ENCODE data around the gene CHRNA4. TPM values are rescaled to one million over a fixed set of nuclear protein-coding genes. Genes with fewer than 3 reads are reported as not detected.

Gene CHRNA4
- total and polyA plus RNA-seq, 2 donors (not counting 1 experiment from before 2014, with no cell fraction given) = not detected

GRCh38 chr20:63318391-63319163, 42.6 kb downstream of the CHRNA4 start:
- H3K4me1 ChIP-seq (ENCODE audit: control insufficient read depth, extremely low read depth, insufficient read depth, low read length) = no peaks in the 10 kb centered on the region
- H3K9ac ChIP-seq (ENCODE audit: insufficient read depth, low read length) = no peak overlapping the region
- no peaks in the 10 kb centered on the region for H3K9me3 ChIP-seq (ENCODE audit: control insufficient read depth, insufficient read depth, low read depth, low read length)
- H3K4me3 ChIP-seq (replicated peaks in 1 of 4; ENCODE audit: control extremely low read depth in 1 of 4, insufficient read depth in 1 of 4, low read depth in 3 of 4, low read length in 4 of 4) = no peak overlapping the region
- no peak for TF ChIP-seq CTCF (conservative IDR thresholded peaks at IDR 0.05 in 1 of 2, IDR thresholded peaks at IDR 0.05 in 1 of 2; ENCODE audit: low read depth in 1 of 2, low read length in 2 of 2)
- H3K27me3 ChIP-seq (ENCODE audit: control insufficient read depth, insufficient read depth, low read length) = peaks cover 4% of the 10 kb centered on the region
- H2AFZ ChIP-seq (ENCODE audit: low read length) = no peak overlapping the region
- H3K27ac ChIP-seq (ENCODE audit: insufficient read depth, low read length) = no peak overlapping the region
- H4K20me1 ChIP-seq (ENCODE audit: control insufficient read depth, extremely low read depth, insufficient read depth, low read length) = no peaks in the 10 kb centered on the region
- no peaks in the 10 kb centered on the region for H3K36me3 ChIP-seq (ENCODE audit: control insufficient read depth, insufficient read depth, low read length)
- H3K4me2 ChIP-seq (ENCODE audit: extremely low read depth, insufficient read depth, low read length) = no peak overlapping the region
- H3K79me2 ChIP-seq (ENCODE audit: control insufficient read depth, insufficient read depth, low read length) = no peaks in the 10 kb centered on the region
- DNase-seq (ENCODE audit: low read depth in 2 of 2) = no peak

GRCh38 chr20:63317601-63318291, 43.4 kb downstream of the CHRNA4 start:
- Histone ChIP-seq H3K79me2 (ENCODE audit: control insufficient read depth, insufficient read depth, low read length) (no peaks in the 10 kb centered on the region), H3K9ac (ENCODE audit: insufficient read depth, low read length) (no peak overlapping the region), H4K20me1 (ENCODE audit: control insufficient read depth, extremely low read depth, insufficient read depth, low read length) (no peaks in the 10 kb centered on the region), H3K4me2 (ENCODE audit: extremely low read depth, insufficient read depth, low read length) (no peak overlapping the region), H3K27me3 (ENCODE audit: control insufficient read depth, insufficient read depth, low read length) (peaks cover 1% of the 10 kb centered on the region), H3K9me3 (ENCODE audit: control insufficient read depth, insufficient read depth, low read depth, low read length) (no peaks in the 10 kb centered on the region), H3K36me3 (ENCODE audit: control insufficient read depth, insufficient read depth, low read length) (no peaks in the 10 kb centered on the region), H3K27ac (ENCODE audit: insufficient read depth, low read length) (no peak overlapping the region), H3K4me3 (replicated peaks in 1 of 4; ENCODE audit: control extremely low read depth in 1 of 4, insufficient read depth in 1 of 4, low read depth in 3 of 4, low read length in 4 of 4) (no peak overlapping the region), H2AFZ (ENCODE audit: low read length) (no peak overlapping the region), H3K4me1 (ENCODE audit: control insufficient read depth, extremely low read depth, insufficient read depth, low read length) (no peaks in the 10 kb centered on the region)
- DNase-seq (ENCODE audit: low read depth in 2 of 2) = no peak
- TF ChIP-seq CTCF (conservative IDR thresholded peaks at IDR 0.05 in 1 of 2, IDR thresholded peaks at IDR 0.05 in 1 of 2; ENCODE audit: low read depth in 1 of 2, low read length in 2 of 2) = no peak
- TF ChIP-seq EZH2 (IDR thresholded peaks at IDR 0.05; ENCODE audit: low read length, missing control alignments) = no peak

GRCh38 chr20:63317061-63317460, 44.1 kb downstream of the CHRNA4 start:
- Histone ChIP-seq H4K20me1 (ENCODE audit: control insufficient read depth, extremely low read depth, insufficient read depth, low read length) (no peaks in the 10 kb centered on the region), H3K9me3 (ENCODE audit: control insufficient read depth, insufficient read depth, low read depth, low read length) (no peaks in the 10 kb centered on the region), H3K4me3 (replicated peaks in 1 of 4; ENCODE audit: control extremely low read depth in 1 of 4, insufficient read depth in 1 of 4, low read depth in 3 of 4, low read length in 4 of 4) (no peak overlapping the region), H3K4me1 (ENCODE audit: control insufficient read depth, extremely low read depth, insufficient read depth, low read length) (no peaks in the 10 kb centered on the region), H2AFZ (ENCODE audit: low read length) (no peak overlapping the region), H3K27ac (ENCODE audit: insufficient read depth, low read length) (no peak overlapping the region), H3K9ac (ENCODE audit: insufficient read depth, low read length) (no peak overlapping the region), H3K27me3 (ENCODE audit: control insufficient read depth, insufficient read depth, low read length) (no peaks in the 10 kb centered on the region), H3K36me3 (ENCODE audit: control insufficient read depth, insufficient read depth, low read length) (no peaks in the 10 kb centered on the region), H3K79me2 (ENCODE audit: control insufficient read depth, insufficient read depth, low read length) (no peaks in the 10 kb centered on the region), H3K4me2 (ENCODE audit: extremely low read depth, insufficient read depth, low read length) (no peak overlapping the region)
- no peak for DNase-seq (ENCODE audit: low read depth in 2 of 2)
- TF ChIP-seq CTCF (conservative IDR thresholded peaks at IDR 0.05 in 1 of 2, IDR thresholded peaks at IDR 0.05 in 1 of 2; ENCODE audit: low read depth in 1 of 2, low read length in 2 of 2) (no peak), EZH2 (IDR thresholded peaks at IDR 0.05; ENCODE audit: low read length, missing control alignments) (no peak)

Measured in fibroblast of lung (primary cell).